Heart left ventricle (tissue), 16 donors: Measurements from ENCODE around the gene RNF26. TPM values are rescaled to one million over a fixed set of nuclear protein-coding genes. Genes with fewer than 3 reads are reported as not detected.

Experiments
- ATAC-seq, 4 donors: fragments of 200-7000 bp; cut with Tn5 transposase; one replicate each; pipeline ENCODE4 v1.9.1; 2020 to 2022; ENCODE audit warnings: moderate library complexity in 4 of 4, mild to moderate bottlenecking in 3 of 4, moderate number of reproducible peaks in 1 of 4
- DNase-seq, 5 donors: peaks; one replicate each; pipeline ENCODE4 v3.0.0-alpha.2; 2020
- H3K27ac ChIP-seq, 12 donors: fragments of 200-600 bp; sonication (generic) in 4 of 12; one replicate each; pipeline versions ENCODE4 v1.5.0 to v1.8.0; 2016 to 2022; ENCODE audit warnings: mild to moderate bottlenecking in 2 of 12
- H3K27me3 ChIP-seq, 9 donors: fragments of 200-600 bp; sonication (generic) in 2 of 9; one replicate each; pipeline versions ENCODE4 v1.5.1 to v1.8.0; 2016 to 2022; ENCODE audit warnings: mild to moderate bottlenecking in 3 of 9
- H3K36me3 ChIP-seq, 9 donors: fragments of 200-600 bp; sonication (generic) in 2 of 9; one replicate each; pipeline versions ENCODE4 v1.5.0 to v1.8.0; 2018 to 2022; ENCODE audit warnings: mild to moderate bottlenecking in 2 of 9
- H3K4me1 ChIP-seq, 12 donors: fragments of 200-600 bp; sonication (generic) in 4 of 12; one replicate each; pipeline versions ENCODE4 v1.5.0 to v1.8.0; 2016 to 2022; ENCODE audit warnings: mild to moderate bottlenecking in 3 of 12
- H3K4me3 ChIP-seq, 12 donors: fragments of 200-600 bp; sonication (generic) in 4 of 12; one replicate each; pipeline versions ENCODE4 v1.5.0 to v1.8.0; 2017 to 2022; ENCODE audit warnings: mild to moderate bottlenecking in 9 of 12, moderate library complexity in 4 of 12
- H3K9me3 ChIP-seq, 12 donors: fragments of 200-600 bp; sonication (generic) in 4 of 12; one replicate each; pipeline versions ENCODE4 v1.5.0 to v1.8.0; 2016 to 2022; ENCODE audit warnings: mild to moderate bottlenecking in 1 of 12
- POLR2A ChIP-seq, 2 donors: fragments of 450-650 bp; IDR thresholded peaks; one replicate each; pipeline ENCODE4 v1.6.1; 2017; ENCODE audit warnings: antibody characterized with exemption in 2 of 2, mild to moderate bottlenecking in 2 of 2, moderate library complexity in 2 of 2
- WGBS, 4 donors: extraction: QIAGEN DNeasy Blood & Tissue Kit in 2 of 4; methylation state at CpG; one replicate each; pipeline versions ENCODE4 v1.1.5 to v1.1.7; 2013 to 2018; 5-methylcytosine and 5-hydroxymethylcytosine counted together
- intact Hi-C, 10 donors: fragments of 100-400 bp; cut with DNase I; formaldehyde crosslinking; loops; one replicate each; pipeline versions ENCODE4 v1.11.1 to v1.14.2; 2022
- polyA plus RNA-seq, 2 donors: library from polyadenylated mRNA; stranded (reverse); fragments of 200-250 nt; gene quantifications; one replicate each; pipeline ENCODE4 v1.2.3, GENCODE V29; 2013
- total RNA-seq, 9 donors: library from RNA; depleted of rRNA in 2 of 9; stranded (reverse); fragments of >200 nt in 2 of 9; fragmentation: NEBNext Ultra II Directional in 3 of 9; extraction: Animal tissue kit (Norgen Biotek cat#: 25700) in 3 of 9; gene quantifications; one replicate each; pipeline versions ENCODE4 v1.1.0 to v1.2.4, GENCODE V29; 2016 to 2023
- TF ChIP-seq, protein P1 (sequence below), 12 donors: fragments of 200-600 bp; sonication (generic) in 4 of 12; IDR thresholded peaks; one replicate each; pipeline versions ENCODE4 v1.5.0 to v1.8.0; 2018 to 2022; ENCODE audit warnings: antibody characterized with exemption in 12 of 12, mild to moderate bottlenecking in 5 of 12
- donor health status: ischemic (EF 13 %, LVEDD 7.1; RV severe dilation, severe dysfunction).
- donor health status: healthy with polysubstance abuse.
- donor health status: DM: no; HTN: yes; CAD: no.
- donor health status: DM: no; HTN: no; CAD: no.
- donor health status: ischemic (EF 25% LVEDD 6.9; RV normal size, moderate dysfunction).
- donor health status: ischemic (EF 25% LVEDD 5.7; RV mildly dilated, moderate dysfunction).
- donor health status: healthy.
- donor health status: DM: yes; HTN: yes; CAD: no.
- donor health status: ischemic (EF 35%, LVEDD 5.7; RV mildly dilated, moderate dysfunction).
- donor health status: nonischemic (EF 11% LVEDD 7.7; RV severe dilation, severe dysfunction).
- donor health status: DM: yes; HTN: yes; CAD: no.
- donor health status: PGD.
- donor health status: ischemic (EF 29% LVEDD 5.4; RV normal size, mild dysfunction).
- donor health status: nonischemic (EF 23%, LVEDD 6.1; RV moderate dilation, normal function).

Gene RNF26
- total and polyA plus RNA-seq, 11 donors = 6.2 to 22.4 (median 11.8) TPM

DNA sequence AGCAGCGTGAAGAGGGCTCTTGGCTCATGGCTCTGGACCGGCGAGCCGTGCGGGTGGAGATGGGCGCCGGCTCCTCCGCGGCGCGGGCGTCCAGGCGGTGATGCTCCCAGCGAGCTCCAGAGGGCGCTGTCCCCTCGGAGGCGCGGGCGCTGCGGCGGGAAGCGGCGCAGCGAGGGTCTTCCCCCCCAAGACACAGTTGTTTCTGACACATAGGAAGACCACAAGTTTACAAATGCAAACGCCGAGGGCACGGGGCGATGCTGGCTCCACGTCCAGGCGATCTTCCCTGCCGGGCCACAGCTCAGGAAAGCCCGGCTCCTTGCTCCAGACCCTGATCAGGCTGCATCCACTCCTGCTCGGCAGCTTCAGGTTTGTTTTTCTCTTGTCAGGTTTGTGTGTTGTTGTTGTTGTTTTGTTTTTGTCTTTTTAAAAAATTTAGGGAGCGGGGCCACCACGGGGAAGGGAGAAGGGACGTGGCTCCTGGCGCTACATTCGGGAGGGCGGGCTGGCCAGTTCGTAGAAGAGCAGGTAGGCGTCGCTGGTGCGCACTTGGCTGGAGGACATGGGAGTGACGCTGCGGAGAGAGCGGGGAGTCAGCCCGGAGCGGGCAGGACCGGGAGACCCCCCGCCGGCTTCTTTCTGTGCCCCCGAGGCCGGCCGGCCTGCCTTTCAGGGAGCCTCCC is 22.2 kb downstream of the RNF26 start:
- H3K4me1 ChIP-seq = peaks cover 3 to 73% (median 39%) of the 10 kb centered on the region in 12 donors
- 1 to 2% (median 1%) methylated on average over 54 of the region's 54 CpGs for WGBS, 4 donors
- intact Hi-C loops = loop anchor here (1.0 to 10.0 kb wide), 9 partner anchors 16 to 121 kb away; partner anchors contain the start of gene USP2 (in 1 of the 10)
- H3K36me3 ChIP-seq = peaks cover 0 to 50% (median 23%) of the 10 kb centered on the region in 9 donors
- no peaks in the 10 kb centered on the region for H3K9me3 ChIP-seq
- DNase-seq (peak; percentile 84 to 91 (median 85)), ATAC-seq (peak; percentile 35 to 71 (median 68))
- peak overlapping the region in 11 of 12 donors; percentile 40 to 73 (median 60) for H3K4me3 ChIP-seq
- TF ChIP-seq, protein P1, sequence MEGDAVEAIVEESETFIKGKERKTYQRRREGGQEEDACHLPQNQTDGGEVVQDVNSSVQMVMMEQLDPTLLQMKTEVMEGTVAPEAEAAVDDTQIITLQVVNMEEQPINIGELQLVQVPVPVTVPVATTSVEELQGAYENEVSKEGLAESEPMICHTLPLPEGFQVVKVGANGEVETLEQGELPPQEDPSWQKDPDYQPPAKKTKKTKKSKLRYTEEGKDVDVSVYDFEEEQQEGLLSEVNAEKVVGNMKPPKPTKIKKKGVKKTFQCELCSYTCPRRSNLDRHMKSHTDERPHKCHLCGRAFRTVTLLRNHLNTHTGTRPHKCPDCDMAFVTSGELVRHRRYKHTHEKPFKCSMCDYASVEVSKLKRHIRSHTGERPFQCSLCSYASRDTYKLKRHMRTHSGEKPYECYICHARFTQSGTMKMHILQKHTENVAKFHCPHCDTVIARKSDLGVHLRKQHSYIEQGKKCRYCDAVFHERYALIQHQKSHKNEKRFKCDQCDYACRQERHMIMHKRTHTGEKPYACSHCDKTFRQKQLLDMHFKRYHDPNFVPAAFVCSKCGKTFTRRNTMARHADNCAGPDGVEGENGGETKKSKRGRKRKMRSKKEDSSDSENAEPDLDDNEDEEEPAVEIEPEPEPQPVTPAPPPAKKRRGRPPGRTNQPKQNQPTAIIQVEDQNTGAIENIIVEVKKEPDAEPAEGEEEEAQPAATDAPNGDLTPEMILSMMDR (IDR thresholded peaks at IDR 0.05) = peak; percentile 76 to 95 (median 90)
- peak in 1 of 2 donors; percentile 25 for TF ChIP-seq POLR2A (IDR thresholded peaks at IDR 0.05)
- H3K27ac ChIP-seq = peak overlapping the region; percentile 22 to 99 (median 74)
- peaks cover 0 to 11% (median 0%) of the 10 kb centered on the region in 9 donors for H3K27me3 ChIP-seq

DNA sequence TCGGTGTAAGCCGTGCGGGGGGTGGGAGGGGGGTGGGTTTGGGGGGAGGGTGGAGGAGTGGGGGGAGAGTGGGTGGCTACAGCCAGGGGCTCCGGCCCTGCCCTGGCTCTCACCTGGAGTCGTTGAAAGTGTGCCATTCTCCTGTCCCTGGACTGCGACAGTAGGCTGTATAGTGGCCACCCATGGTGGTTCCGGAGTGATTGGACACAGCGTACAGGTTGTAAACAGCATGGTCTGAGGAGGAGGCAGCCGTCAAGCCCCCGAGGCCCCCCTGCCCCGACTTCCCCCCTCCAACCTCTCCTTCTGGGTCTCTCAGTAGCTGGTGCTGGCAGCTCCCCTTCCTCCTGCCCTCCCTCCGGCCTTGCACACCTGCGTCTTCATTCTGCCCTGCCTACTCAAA is 22.7 kb downstream of the RNF26 start:
- Histone ChIP-seq H3K4me3 (peak overlapping the region in 11 of 12 donors; percentile 40 to 73 (median 60)), H3K36me3 (peaks cover 0 to 50% (median 23%) of the 10 kb centered on the region in 9 donors), H3K4me1 (peaks cover 3 to 75% (median 39%) of the 10 kb centered on the region in 12 donors), H3K27ac (peak overlapping the region in 10 of 12 donors; percentile 22 to 99 (median 76)), H3K27me3 (peaks cover 0 to 11% (median 0%) of the 10 kb centered on the region in 9 donors), H3K9me3 (no peaks in the 10 kb centered on the region)
- intact Hi-C loops = loop anchor here in 9 of 10 donors (2.0 to 10.0 kb wide), 7 partner anchors 16 to 120 kb away; partner anchors contain the start of gene USP2 (in 1 of the 9)
- peak in 1 of 5 donors; percentile 28 for DNase-seq
- 21 to 31% (median 26%) methylated on average over 9 to 13 of the region's 13 CpGs for WGBS, 4 donors
- TF ChIP-seq POLR2A (IDR thresholded peaks at IDR 0.05) = no peak
- TF ChIP-seq, protein P1 (IDR thresholded peaks at IDR 0.05) = no peak
- ATAC-seq = peak in 1 of 4 donors; percentile 1

DNA sequence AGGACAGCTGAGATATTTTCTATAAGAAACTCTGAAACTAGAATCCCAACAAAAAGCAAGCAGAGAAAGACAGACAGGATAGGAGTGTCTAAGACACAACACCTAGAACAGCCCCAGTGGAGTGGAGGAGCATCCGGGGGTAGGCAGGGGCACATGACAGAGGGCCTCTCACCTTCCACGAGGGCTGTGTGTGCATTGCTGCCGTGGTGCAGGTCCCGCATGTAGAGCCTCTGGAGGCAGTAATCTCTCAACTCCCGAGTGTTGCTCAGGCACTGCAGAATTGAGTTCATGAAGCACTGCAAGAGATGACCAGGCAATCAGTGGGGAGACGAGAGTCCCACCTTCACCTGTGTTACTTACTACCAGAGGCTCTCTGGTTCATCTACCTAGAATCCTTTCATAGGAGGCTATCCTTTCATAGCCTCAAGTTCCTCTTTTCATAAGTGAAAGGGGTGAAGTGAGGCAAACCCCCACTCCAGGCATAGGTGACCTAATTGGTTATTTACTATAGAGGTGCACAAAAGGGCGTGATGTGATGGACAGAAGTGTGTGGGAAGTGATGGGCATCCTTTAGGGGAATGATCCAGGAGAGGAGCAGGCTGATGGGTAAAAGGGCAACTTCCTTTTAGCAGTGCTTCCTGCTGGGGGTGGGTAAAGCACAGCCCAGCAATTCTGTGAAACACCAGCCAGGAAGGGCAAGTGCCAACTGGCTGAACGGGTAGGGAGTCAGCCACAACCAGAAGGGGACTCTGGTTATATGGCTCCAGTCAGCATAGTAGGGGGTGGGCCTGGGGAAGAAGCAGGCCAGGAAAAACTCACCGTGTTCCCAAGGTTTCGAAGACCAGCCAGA is 25.3 kb downstream of the RNF26 start:
- Histone ChIP-seq H3K4me1 (peaks cover 0 to 70% (median 36%) of the 10 kb centered on the region in 12 donors), H3K4me3 (no peak overlapping the region), H3K27me3 (peaks cover 0 to 25% (median 0%) of the 10 kb centered on the region in 9 donors), H3K9me3 (no peaks in the 10 kb centered on the region), H3K36me3 (peaks cover 0 to 45% (median 23%) of the 10 kb centered on the region in 9 donors), H3K27ac (peak overlapping the region in 11 of 12 donors; percentile 66 to 100 (median 92))
- intact Hi-C loops = loop anchor here in 6 of 10 donors (5.0 to 10.0 kb wide), 3 partner anchors 113 to 118 kb away; no protein-coding TSS in a partner anchor
- TF ChIP-seq POLR2A (IDR thresholded peaks at IDR 0.05) = no peak
- TF ChIP-seq, protein P1 (IDR thresholded peaks at IDR 0.05) = no peak
- peak in 2 of 5 donors; percentile 28 to 40 for DNase-seq
- no peak for ATAC-seq
- WGBS, 4 donors = 57 to 68% (median 61%) methylated on average over 10 of the region's 10 CpGs
